NCI-H2227 (cell line): ENCODE measurements around the gene AHNAK.

Source experiments
- DNase-seq: peaks from one replicate; lab custom pipeline; 2025; ENCODE audit not compliant: unreplicated experiment; lab: John Stamatoyannopoulos, UW

AHNAK gene

DNA sequence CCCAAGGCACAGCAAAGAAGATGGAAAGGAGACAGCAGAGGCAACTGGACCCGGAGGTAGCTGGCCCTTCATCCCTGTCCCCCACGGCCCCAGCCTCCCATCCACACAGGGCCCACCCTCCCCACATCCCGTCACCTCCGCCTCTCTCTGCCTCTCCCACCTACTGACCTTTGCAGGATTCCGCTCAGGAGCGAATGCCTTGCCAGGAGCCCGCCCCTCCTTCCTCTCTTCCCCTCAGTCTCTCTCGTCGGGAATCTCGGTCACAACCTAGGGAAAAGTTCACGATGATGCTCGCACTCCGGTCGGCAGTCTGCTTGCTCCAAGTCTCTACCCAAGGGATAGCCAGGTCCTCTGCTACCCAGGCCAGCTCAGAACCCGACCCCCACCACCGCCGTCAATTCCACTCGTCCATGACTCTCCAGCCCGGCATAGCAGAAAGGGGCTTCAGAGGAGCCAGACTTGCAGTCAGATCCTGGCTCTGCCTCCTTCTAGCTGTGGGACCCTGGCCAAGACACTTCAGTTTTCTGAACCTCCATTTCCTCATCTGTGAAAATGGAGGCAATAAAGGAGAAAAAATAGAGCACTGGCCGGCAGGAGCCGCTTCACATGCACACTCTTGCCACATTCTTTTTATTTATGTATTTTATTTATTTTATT lies 10.2 kb downstream of the AHNAK start:
- DNase-seq, result no peak

DNA sequence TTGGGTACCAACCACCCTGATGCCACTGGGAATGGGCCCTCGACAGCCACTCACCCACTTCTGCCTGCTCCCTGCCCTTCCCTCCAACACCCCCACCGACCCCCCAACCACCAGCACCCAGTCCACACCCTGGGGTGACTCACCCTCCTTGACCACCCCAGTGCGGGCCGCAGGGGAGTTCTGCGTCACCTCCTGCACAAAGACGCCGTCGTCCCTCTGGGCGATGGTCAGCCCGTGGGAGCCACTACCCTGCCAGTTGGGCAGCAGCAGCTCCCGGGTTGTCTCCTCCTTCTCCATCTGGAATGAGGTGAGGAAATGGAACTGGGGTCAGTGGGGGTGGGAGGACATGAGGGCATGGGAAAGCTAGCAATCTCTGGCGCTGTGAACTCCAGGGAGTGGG lies 10.8 kb downstream of the AHNAK start:
- DNase-seq, result no peak

DNA sequence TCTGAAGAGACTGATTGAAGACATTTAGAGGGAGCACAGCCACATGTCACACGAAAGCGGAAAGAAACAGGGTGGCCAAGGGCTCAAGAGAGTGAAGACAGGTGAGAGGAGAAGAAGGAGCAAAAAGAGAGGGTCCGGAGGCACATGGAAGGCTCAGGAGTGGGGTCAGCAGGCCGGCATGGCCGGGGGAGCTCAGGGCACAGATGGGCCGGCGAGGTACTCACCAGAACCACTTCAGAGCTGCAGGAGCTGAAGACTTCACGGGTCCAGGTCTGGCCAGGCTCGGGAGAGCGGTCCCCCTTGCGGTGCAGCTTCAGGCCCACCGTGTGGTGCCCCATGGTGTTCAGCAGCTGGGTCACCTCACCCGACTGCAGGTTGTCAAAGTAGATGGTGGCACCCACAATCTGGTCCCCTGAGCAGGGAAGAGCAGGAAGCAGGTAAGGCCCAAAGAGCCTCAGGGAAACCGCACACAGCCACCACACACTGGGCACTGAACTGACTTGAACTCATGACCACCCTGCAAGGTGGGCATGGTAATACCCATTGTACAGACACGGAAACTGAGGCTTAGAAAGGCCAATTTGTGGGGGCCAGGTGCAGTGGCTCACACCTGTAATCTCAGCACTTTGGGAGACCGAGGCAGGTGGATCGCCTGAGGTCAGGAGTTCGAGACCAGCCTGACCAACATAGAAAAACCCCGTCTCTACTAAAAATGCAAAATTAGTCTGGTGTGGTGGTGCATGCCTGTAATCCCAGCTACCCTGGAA lies 11.6 kb downstream of the AHNAK start:
- no peak for DNase-seq

GRCh38 chr11:62532096-62532495 lies 14.5 kb downstream of the AHNAK start:
- DNase-seq, result no peak

DNA sequence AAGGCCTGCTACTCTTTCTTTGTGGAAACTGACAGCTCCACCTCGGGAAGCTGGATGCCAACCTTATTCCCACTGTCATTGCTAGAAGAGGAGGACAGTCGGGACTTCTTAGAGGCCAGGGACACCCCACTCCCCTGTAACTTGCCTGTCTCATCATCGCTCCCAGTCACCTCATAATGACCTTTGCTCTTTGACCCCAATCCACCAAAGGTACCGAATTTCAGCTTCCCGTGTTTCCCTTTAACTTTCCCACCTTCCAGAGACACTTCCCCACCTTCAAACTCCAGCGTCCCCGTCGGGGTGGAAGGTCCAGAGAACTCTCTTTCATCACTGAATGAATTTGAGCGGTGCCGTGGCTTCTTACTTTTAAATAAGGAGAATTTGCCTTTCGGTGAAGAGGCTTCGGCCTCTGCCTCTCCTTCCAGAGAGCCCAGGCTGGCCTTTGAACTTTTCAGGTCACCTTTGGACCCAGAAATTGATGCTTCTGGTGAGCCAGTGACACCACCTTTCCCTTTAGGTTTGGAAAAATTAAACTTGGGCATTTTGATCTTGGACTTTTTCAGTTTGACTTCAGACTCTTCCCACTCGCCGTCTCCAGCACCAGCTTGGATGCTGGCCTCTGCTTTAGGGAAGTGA lies 29.8 kb downstream of the AHNAK start:
- DNase-seq, result no peak

GRCh38 chr11:62514151-62514550 lies 32.5 kb downstream of the AHNAK start:
- DNase-seq, result no peak

DNA sequence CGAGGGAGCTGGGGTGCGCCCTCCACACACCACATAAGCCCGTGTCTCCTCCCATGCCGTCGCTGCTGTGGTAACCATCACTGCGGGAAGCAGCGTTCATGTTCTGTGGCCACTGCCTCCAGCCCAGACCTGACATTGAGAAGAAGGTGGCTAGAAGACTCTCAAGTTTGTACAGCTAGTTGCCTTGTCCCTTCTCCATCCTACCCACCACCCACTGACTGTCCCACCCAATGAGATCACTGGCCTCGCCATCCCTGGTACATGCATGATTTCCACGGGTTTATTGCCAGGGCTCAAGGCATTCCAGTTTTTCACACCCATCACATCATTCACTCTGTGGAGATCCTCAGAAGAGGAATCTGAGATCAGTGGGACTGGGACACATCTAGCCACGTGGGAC lies 33.0 kb downstream of the AHNAK start:
- no peak for DNase-seq

DNA sequence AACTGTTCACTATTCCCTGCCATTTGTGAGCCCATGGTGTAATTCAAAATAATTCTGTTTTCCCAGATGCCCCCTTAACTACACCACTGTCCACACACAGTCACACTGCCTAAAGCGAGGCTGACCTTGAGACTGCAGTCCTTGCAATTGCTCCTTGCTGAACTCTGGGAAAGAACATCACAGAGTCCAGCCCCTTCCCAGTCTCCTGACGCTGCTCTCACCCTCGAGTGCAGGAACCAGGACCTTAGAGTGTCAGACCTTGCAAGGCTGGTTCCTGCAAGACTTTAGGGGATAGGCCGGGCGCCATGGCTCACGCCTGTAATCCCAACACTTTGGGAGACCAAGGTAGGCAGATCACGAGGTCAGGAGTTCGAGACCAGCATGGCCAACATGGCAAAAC lies 33.6 kb downstream of the AHNAK start:
- DNase-seq, result no peak

- DNase-seq, result peak; percentile 74
Measured at GRCh38 chr11:62508336-62509058, 38.1 kb downstream of the AHNAK start.

- DNase-seq, result no peak
Measured at GRCh38 chr11:62507125-62507422, 39.5 kb downstream of the AHNAK start.

DNA sequence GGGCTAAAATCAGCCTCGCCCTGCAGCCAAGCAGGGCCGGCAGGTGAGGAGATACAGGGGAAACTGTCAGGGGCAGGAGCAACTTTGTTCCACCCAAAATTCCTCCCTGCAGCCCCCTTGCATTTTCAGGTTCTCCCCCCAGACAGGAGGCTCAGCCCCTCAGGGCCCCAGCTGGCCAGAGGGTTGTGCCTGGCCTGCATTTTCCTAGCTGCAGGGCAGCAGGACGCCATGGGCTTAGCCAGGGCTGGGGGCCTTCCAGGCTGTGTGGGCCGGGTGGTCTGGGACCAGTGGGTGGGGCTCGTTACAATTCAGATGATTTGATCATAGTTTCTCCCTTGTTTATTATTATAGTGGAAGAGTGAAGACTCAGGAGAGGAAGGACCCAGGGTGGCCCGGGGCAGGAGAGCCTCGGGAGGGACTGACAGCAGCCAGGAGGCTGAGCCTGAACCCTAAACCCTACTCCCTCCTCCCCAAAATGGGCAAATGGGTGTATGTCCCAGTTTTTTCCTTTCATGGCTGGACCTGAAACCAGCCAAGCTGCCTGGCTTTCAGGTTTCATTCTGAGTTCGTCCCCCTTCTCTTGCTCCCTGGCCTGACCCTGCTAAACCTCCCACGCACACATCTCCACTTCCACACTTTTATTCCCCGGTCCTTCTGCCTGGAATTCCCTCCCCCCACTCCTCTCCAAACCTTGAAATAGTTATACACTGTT lies 40.0 kb downstream of the AHNAK start:
- no peak for DNase-seq

- DNase-seq, result peak; percentile 18
Measured at GRCh38 chr11:62505440-62506091, 41.0 kb downstream of the AHNAK start.

DNA sequence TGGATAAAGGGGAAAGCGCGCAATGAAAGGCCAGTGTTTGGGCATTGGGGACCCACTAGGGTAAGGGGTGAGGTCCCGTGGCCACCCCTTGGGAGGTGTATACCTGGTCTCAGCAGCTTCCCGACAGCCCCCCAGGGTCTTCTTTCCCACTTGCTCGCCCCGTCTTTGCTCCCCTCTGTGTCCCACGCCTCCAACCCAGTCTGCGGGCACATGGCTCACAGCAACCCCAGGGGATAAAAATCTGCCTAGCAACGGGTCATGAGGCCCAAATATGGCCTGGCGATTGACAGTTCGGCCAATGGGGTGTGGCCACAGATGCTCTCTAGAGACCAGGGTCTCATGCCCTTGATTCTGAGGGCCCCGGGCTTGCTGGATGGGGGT lies 41.6 kb downstream of the AHNAK start:
- no peak for DNase-seq

- DNase-seq, result no peak
Measured at GRCh38 chr11:62504158-62504973, 42.2 kb downstream of the AHNAK start.

GRCh38 chr11:62502030-62502730 lies 44.4 kb downstream of the AHNAK start:
- DNase-seq, result no peak

- DNase-seq, result no peak
Measured at GRCh38 chr11:62501432-62501891, 45.1 kb downstream of the AHNAK start.

- DNase-seq, result no peak
Measured at GRCh38 chr11:62500650-62501030, 46.0 kb downstream of the AHNAK start.

DNA sequence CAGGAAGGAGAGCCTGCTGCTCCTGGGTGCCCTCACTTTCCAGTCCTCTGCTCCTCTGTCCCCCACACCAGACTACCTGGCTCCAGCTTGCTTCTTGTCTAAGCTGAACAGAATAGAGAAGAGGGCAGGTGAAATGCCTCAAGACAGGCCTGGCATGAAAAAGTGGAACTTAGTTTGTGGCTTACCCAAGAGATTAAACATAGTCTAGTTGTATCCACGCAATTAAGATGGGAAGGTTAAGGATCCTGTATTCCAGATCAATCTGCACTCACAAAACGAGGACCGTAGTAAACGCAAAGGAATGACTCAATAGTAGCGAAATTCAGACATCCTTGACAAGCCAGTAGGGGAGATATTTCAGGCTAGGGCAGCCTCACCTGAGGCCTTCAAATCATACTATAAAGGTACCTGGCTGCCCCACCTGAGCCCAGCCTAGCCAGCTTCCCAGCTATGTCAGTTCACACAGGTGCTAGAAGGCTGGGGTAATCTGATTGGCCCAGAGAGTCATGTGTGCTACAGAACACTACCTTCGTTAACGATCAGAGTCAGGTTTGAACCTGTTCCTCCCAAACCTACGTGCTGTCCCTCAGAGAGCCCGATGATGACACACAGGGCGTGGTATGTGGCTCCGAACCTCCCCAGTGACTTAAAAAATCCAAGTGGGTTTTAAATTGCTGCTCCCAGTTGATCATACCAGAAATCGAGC lies 46.5 kb downstream of the AHNAK start:
- no peak for DNase-seq
